Neural progenitor cell (in vitro differentiated cells): ENCODE data around the gene GNAQ. TPM values are rescaled to one million over a fixed set of nuclear protein-coding genes. Genes with fewer than 3 reads are reported as not detected.

Experiments
- DNase-seq: peaks from one replicate; pipeline ENCODE4 v3.0.0-alpha.2; 2016; ENCODE audit warnings: low spot score
- H2AFZ ChIP-seq: fragments of 200-600 bp; sonication (generic); replicated peaks from 2 replicates; pipeline ENCODE4 v1.6.1; 2016; ENCODE audit warnings: antibody characterized with exemption
- H3F3A ChIP-seq: fragments of 200-600 bp; sonication (generic); 2 replicates; pipeline ENCODE4 v1.6.1; 2016; ENCODE audit warnings: antibody characterized with exemption, low read depth
- H3K27ac ChIP-seq: fragments of 200-600 bp; sonication (generic); 2 replicates; pipeline ENCODE4 v1.5.1; 2016; ENCODE audit warnings: mild to moderate bottlenecking
- H3K27me3 ChIP-seq: fragments of 200-600 bp; sonication (generic); 2 replicates; pipeline ENCODE4 v1.6.1; 2016; ENCODE audit warnings: mild to moderate bottlenecking, moderate library complexity
- H3K36me3 ChIP-seq: fragments of 200-600 bp; sonication (generic); 2 replicates; pipeline ENCODE4 v1.5.1; 2016
- H3K4me1 ChIP-seq: fragments of 200-600 bp; sonication (generic); 2 replicates; pipeline ENCODE4 v1.6.1; 2016; ENCODE audit warnings: mixed run types
- H3K4me2 ChIP-seq: fragments of 200-600 bp; sonication (generic); 2 replicates; pipeline ENCODE4 v1.6.1; 2016
- H3K4me3 ChIP-seq: fragments of 200-600 bp; sonication (generic); 2 replicates; pipeline ENCODE4 v1.5.1; 2016
- H3K79me2 ChIP-seq: fragments of 200-600 bp; sonication (generic); 2 replicates; pipeline ENCODE4 v1.6.1; 2016; ENCODE audit warnings: low read depth
- H3K9ac ChIP-seq: fragments of 200-600 bp; sonication (generic); 2 replicates; pipeline ENCODE4 v1.6.1; 2016
- H3K9me3 ChIP-seq: fragments of 200-600 bp; sonication (generic); 2 replicates; pipeline ENCODE4 v1.5.1; 2016; ENCODE audit warnings: low read depth
- H4K20me1 ChIP-seq: fragments of 200-600 bp; sonication (generic); 2 replicates; pipeline ENCODE4 v1.6.1; 2016; ENCODE audit warnings: low read depth
- H3K27ac Mint-ChIP-seq: 3 replicates; pipeline ENCODE4 v1.8.0; 2021; ENCODE audit warnings: mixed read lengths
- H3K27me3 Mint-ChIP-seq: 2 replicates; pipeline ENCODE4 v1.8.0; 2022; ENCODE audit warnings: low read depth, mild to moderate bottlenecking, inconsistent platforms, moderate library complexity, mixed read lengths; ENCODE audit not compliant: insufficient read depth
- H3K36me3 Mint-ChIP-seq: 3 replicates; pipeline ENCODE4 v1.8.0; 2021; ENCODE audit warnings: mixed read lengths
- H3K4me1 Mint-ChIP-seq: 3 replicates; pipeline ENCODE4 v1.8.0; 2021; ENCODE audit warnings: mixed read lengths
- H3K4me3 Mint-ChIP-seq: 3 replicates; pipeline ENCODE4 v1.8.0; 2021; ENCODE audit warnings: mild to moderate bottlenecking, moderate library complexity, mixed read lengths
- H3K9me3 Mint-ChIP-seq: 3 replicates; pipeline ENCODE4 v1.8.0; 2020; ENCODE audit warnings: mixed read lengths
- CTCF ChIP-seq: fragments of 200-600 bp; sonication (generic); IDR thresholded peaks from 2 replicates; pipeline ENCODE4 v1.5.1; 2017; ENCODE audit warnings: antibody characterized with exemption, mild to moderate bottlenecking
- EZH2 ChIP-seq: fragments of 200-600 bp; sonication (generic); IDR thresholded peaks from 2 replicates; pipeline ENCODE4 v1.6.1; 2017; ENCODE audit warnings: antibody characterized with exemption, mild to moderate bottlenecking, moderate library complexity
- EZH2phosphoT487 ChIP-seq: fragments of 200-600 bp; sonication (generic); IDR thresholded peaks from 2 replicates; pipeline ENCODE4 v1.6.1; 2017; ENCODE audit warnings: antibody characterized with exemption
- total RNA-seq: library from RNA; depleted of rRNA; stranded (reverse); fragments of >200 nt; gene quantifications from 2 replicates; pipeline ENCODE4 v1.2.3, GENCODE V29; 2015; ENCODE audit warnings: low replicate concordance

Gene GNAQ
- total RNA-seq, 1 donor from 2014 or later, result 87.9 TPM

- Histone ChIP-seq H3K27me3 (no peaks in the 10 kb centered on the region), H2AFZ (no peak overlapping the region), H3K9ac (no peak overlapping the region), H3F3A (no peaks in the 10 kb centered on the region), H3K4me3 (no peak overlapping the region), H4K20me1 (peaks cover 33% of the 10 kb centered on the region), H3K9me3 (no peaks in the 10 kb centered on the region), H3K36me3 (no peaks in the 10 kb centered on the region), H3K4me2 (no peak overlapping the region), H3K27ac (no peak overlapping the region), H3K79me2 (peaks cover 36% of the 10 kb centered on the region), H3K4me1 (peaks cover 21% of the 10 kb centered on the region)
- Mint-ChIP-seq H3K4me3 (no peak overlapping the region), H3K27me3 (peaks cover 2% of the 10 kb centered on the region), H3K4me1 (peaks cover 28% of the 10 kb centered on the region), H3K36me3 (no peaks in the 10 kb centered on the region), H3K9me3 (no peaks in the 10 kb centered on the region), H3K27ac (no peak overlapping the region)
- no peak for DNase-seq
- no peak for TF ChIP-seq EZH2phosphoT487
- TF ChIP-seq EZH2, result no peak
- TF ChIP-seq CTCF, result no peak
Observed at GRCh38 chr9:77848897-77849296, 182.7 kb downstream of the GNAQ start.

DNA sequence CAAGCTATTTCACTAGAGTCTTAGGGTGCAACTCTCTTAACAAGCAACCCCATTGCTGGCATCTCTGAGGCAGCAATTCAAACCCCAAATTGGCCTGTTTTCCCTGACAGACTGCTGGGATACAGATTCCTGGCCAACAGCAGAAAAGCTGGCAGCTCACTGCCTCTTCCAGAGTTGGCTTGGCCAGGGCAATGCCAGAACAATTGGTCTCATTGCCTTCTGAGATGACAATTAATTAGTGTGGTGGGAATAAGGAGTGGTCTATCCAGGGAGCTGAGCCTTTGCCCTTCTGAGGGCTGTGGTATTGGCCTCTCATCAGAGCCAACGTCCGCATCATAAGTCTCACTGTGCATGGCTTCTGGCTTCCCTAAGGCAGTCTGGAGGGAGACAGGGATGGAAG, 183.2 kb downstream of the GNAQ start:
- Mint-ChIP-seq H3K27me3 (peaks cover 2% of the 10 kb centered on the region), H3K4me3 (no peak overlapping the region), H3K9me3 (no peaks in the 10 kb centered on the region), H3K27ac (peak overlapping the region; percentile 62), H3K36me3 (no peaks in the 10 kb centered on the region), H3K4me1 (peaks cover 28% of the 10 kb centered on the region)
- Histone ChIP-seq H3K4me2 (no peak overlapping the region), H3K9me3 (no peaks in the 10 kb centered on the region), H3K4me3 (no peak overlapping the region), H3K79me2 (peaks cover 35% of the 10 kb centered on the region), H3K36me3 (no peaks in the 10 kb centered on the region), H3K4me1 (peaks cover 21% of the 10 kb centered on the region), H3K27ac (peak overlapping the region; percentile 43), H3K27me3 (no peaks in the 10 kb centered on the region), H2AFZ (no peak overlapping the region), H3F3A (no peaks in the 10 kb centered on the region), H3K9ac (no peak overlapping the region), H4K20me1 (peaks cover 38% of the 10 kb centered on the region)
- peak; percentile 13 for DNase-seq
- TF ChIP-seq EZH2phosphoT487 (no peak), EZH2 (no peak), CTCF (no peak)

DNA sequence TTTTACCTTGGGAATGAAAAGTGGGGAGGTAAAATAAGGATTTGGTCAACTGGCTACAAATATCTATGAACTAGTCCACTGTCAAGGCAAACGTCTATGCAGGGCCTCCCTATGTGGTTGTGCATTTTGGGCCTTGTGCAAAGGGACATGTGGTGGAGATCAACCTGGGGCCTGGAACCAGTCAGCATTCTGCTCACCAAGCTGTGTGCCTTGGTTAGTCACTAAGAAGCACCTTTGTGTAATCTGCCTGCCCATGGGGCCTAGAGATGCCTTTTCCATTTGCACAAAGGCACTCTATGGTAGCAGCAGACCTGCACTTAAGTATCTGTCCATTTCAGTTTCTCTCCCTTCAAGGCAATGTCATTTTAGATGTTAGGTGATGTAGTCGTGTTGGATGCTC, 184.0 kb downstream of the GNAQ start:
- peaks cover 21% of the 10 kb centered on the region for H3K4me1 ChIP-seq
- H3K27me3 ChIP-seq, result no peaks in the 10 kb centered on the region
- H3K36me3 ChIP-seq, result no peaks in the 10 kb centered on the region
- Mint-ChIP-seq H3K27ac (no peak overlapping the region), H3K4me3 (no peak overlapping the region), H3K9me3 (no peaks in the 10 kb centered on the region), H3K27me3 (peaks cover 2% of the 10 kb centered on the region), H3K36me3 (no peaks in the 10 kb centered on the region), H3K4me1 (peaks cover 31% of the 10 kb centered on the region)
- H2AFZ ChIP-seq, result no peak overlapping the region
- H3K27ac ChIP-seq, result no peak overlapping the region
- no peak overlapping the region for H3K4me2 ChIP-seq
- H4K20me1 ChIP-seq, result peaks cover 39% of the 10 kb centered on the region
- no peak overlapping the region for H3K4me3 ChIP-seq
- no peak for TF ChIP-seq EZH2phosphoT487
- no peak for TF ChIP-seq CTCF
- H3K9me3 ChIP-seq, result no peaks in the 10 kb centered on the region
- peaks cover 30% of the 10 kb centered on the region for H3K79me2 ChIP-seq
- no peak for DNase-seq
- H3K9ac ChIP-seq, result no peak overlapping the region
- no peaks in the 10 kb centered on the region for H3F3A ChIP-seq
